NCI-H2029 (cell line): ENCODE results near the gene SLC12A8.

Experiments used
- DNase-seq: peaks from one replicate; lab custom pipeline; 2025; lab: John Stamatoyannopoulos, UW

SLC12A8 gene

DNA sequence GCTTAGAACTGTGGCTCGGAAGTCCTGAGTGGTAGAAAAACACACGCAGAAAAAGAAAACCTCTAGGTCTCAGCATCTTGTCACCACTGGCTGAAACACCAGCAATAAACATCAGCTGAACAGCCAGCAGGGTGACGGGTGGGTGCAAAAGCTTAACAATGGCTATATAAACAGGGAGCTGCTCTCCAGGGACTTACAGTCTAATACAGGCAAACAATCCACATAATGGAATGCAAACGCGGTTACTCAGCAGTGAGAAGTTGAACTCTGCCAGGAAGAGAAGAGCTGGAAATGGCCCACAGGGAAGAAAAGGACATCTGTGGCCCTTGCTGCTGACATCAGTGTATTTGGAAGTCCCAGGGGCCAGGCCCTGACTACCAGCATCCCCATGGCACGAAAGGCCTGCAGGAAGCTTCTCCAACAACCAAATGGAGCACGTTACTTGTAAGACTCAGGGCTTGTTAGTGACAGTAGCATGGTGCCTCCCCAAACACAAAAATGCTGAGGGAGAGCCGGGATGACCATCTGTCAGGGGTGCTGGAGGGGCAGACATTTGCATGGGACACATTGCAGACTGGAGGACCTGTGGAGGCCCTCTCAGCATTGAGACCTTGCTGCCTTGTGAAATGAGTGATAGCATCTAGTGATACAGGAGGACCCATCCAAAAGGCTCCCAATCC lies 159.8 kb downstream of the SLC12A8 start:
- no peak for DNase-seq

DNA sequence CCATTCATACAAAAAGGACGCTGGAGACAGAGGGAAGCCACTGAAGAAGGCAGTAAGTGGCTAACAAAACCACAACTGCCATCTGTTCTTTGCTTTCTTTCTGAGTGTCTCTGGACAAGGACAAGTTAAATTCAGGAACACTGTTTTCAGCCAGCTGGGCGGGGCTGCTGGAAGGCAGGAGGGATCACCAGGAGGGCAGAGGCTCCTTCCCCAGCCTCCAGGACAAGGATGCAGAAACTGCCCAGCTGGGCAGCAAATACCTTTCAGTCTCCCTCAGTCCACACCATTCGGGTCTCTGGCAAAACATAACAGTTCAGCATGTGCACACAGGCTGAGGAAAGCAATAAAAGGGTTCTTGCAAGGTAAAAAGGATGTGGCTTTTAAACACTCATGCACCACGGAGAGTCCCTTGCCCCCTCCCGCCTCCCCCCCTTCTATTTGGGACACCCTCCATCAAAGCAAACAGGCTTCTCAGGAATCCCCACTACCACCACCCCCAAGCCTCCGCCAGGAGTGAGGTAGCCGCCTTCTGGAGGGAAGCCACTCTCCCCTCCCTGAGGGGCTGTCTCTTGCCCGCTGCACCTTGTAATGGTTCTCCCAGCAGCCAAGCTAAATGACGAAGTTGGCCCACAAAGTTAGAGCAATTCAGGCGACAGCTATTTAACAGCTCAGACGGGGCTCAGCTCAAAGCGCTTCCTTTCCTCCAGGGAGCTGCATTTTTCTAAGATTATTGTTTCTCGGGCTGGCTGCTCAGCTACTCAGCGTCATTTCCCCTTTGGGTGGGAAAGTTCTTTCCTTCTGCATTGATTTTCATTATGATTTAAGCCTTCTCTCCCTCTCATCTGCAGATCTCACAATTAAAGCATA lies 160.6 kb downstream of the SLC12A8 start:
- DNase-seq, result no peak

DNA sequence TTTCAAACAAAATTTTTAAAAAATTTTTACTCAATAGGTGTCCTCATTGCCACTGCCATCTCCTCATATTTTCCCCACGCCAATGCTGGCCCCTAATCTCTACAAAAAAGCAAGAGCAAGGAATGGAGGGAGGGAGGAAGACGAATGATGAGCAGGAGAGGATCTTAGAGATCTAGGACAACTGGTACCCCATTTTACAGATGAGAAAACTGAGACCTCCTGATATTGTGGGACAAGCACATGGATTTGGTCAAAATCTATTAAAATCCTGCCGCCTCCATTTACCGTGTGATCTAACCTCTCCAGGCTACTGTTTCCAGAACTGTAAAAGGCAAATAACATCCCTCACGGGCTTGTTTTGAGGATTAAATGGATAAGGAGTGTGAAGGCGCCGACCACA lies 161.3 kb downstream of the SLC12A8 start:
- DNase-seq, result no peak

DNA sequence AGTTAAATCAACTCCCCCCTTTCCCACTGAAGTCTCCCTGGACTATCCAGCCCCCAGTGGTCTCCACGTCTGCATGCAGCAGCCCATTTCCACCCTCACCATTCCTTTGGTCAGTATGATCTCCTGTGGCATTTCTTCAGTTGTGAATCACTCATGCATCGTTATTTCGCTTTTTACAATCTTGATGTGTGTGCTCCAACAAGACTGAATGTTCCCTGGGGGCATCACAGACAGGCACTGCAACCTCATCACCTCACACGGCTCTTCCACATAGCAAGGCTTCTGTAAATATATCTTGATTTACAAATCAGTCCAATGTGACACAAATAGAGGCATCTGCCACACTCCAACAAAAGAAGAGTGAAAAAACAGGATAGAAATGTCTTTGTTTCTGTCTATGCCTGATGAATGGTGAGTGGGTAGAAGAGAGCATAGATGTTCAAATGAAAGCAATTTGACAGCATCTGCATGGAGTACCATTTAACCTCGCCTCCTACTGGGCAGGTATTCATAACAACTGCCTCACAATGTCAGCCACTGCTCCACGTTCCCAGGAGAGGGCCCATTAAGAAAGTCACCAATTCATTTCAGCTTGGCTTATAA lies 162.0 kb downstream of the SLC12A8 start:
- no peak for DNase-seq

DNA sequence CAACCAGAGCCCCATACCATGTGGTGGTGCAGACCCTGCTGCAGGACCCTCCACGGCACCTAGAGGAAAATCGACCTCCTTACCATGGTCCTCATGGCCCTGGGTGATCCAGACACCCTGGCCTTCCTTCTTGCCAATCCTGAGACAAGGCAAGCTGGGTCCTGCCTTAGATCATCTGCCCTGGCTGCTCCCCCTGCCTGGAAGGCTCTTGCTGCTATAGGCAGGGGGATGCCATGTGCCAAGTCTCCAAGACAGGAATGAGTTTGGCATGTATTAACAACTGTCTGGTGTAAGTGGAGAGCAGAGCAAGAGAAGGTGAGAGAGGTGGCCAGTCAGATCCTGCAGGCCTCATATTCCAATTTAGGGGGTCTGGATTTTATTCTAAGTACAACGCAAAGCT lies 164.3 kb downstream of the SLC12A8 start:
- no peak for DNase-seq

DNA sequence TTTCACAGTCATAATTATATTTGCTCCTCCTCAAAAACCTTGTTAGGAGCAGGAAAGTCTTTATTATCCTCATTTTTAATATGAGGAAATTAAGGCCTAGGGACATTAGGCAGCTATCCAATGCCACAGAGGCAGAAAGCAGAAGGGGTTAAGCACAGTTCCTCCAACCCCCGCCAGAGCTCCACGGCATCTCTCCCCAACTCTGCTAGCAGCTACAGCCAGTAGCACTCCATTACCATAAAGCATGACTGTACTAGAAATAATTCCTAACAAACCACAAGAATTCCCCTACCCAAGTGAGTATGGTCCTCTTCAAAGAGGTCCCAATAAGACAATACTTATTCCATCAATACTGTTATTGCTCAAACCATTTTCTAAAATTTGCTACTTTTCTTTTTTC lies 166.6 kb downstream of the SLC12A8 start:
- DNase-seq, result no peak

DNA sequence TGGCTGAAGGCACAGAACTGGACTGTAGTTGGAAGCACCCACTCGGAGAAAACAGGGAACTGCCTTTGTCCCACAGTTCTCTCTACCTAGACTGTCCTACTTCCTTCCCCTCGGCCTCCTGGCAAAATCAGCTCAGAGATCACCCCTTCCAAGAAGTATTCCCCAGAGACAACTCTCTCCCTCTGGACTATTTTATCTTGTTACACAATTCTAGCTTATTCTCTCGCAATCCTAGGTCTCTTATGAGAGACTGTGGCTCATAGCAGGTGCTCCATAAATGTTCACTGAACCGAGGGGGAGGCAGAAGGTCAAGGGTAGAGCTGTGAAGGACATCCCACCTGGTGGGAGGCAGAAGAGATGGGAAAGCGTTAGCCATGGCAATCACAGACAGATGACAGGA lies 167.4 kb downstream of the SLC12A8 start:
- no peak for DNase-seq

DNA sequence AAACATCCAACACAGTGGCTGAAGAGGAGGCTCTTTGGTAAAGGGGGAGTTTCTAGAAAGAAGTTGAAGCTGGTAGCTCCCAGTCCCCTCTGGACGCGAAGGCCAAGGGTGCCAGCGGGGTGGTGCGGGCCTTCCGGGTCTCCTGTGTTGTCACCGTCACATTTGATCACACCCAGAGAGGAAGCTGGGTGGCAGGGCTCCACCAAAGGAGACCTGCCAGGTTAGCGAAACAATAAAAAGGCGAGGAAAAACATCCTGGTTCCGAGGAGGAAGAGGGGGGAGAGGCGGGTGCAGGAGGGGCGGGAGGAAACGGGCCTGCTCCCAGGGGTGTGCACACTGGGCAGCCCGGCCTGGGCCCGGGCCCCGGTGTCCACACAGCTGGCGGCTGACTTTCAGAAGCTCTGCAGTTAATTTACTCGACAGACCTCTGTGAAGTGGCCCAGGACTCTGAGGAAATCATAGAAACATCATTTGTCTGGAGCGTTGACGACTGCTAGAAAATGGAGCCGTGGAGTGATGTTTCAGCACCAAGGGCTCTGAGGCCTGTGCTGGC lies 168.9 kb downstream of the SLC12A8 start:
- DNase-seq, result no peak

DNA sequence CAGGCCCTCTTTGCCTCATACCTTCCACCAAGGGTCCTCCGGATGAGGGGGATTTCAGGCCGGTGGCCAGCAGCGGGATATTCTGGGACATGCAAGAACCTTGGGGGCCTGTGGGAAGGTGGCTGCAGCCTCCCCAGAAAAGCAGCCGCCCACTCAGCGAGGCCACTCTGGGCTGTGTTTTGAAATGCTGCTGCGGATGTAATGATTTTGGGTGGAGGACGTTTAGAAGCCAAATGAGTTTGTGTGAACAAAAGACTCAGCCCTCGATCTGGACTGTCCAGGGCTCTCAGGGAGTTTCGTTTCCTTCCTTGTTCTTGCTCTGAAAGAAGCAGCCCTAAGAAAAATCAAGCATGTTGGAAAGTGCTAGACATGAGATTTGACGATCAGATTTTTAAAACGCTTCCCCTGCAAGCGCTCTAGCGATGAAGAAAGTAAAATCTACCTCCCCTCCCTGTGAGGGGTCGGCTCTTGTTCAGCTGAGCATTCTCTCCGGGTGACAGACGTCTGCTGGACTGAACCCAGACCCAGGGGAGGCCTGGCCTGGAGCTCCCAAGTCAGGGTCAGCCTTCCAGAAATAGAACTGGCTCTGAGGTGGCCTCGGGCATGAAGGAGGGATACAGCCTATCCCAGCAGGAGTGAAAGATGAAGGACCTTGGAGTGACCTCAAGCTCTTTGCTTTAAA lies 169.7 kb downstream of the SLC12A8 start:
- DNase-seq, result no peak

DNA sequence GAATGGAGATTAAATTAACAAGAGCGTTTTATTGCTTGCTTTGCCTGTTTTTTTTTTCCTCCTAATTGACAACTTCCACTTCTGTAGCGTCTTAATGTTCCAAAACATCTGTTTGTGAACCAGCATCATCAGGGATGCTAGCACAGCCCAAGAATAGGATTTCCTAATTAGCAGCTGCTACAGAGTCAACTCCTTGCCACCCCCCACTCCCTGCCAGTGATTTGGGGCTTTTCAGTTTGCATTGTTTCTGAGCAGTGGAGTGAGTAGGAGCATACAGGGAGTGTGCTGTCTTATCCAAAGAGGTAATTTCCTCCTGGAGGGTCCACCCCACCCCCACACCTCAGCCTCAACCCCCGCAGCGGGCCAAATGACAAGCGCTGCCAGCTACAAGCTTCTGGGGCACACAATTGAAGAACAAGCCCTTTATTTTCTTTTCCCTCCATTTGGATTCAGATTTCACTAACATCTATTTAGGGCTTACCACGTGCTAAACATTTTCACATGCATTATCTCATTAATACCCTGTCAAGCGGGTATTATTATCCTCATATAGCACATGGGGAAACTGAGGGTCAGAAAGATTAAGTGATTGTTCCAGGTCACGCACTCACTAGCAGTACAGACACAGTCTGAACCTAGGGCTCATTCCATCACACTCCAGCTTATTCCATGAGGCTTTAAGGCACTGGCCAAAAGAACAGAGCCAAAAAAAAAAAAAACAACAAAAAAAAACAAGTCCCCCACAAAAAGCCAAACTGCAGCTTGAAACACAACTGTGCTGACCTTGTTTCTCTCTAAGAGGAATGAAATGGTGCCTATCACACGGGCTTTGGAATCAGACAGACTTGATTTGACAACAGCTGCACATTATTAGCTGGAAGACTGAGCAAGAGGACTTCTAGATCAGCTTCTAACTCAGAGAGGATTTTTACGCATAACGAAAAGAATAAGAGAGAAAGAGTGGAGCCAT lies 173.1 kb downstream of the SLC12A8 start:
- DNase-seq, result no peak

DNA sequence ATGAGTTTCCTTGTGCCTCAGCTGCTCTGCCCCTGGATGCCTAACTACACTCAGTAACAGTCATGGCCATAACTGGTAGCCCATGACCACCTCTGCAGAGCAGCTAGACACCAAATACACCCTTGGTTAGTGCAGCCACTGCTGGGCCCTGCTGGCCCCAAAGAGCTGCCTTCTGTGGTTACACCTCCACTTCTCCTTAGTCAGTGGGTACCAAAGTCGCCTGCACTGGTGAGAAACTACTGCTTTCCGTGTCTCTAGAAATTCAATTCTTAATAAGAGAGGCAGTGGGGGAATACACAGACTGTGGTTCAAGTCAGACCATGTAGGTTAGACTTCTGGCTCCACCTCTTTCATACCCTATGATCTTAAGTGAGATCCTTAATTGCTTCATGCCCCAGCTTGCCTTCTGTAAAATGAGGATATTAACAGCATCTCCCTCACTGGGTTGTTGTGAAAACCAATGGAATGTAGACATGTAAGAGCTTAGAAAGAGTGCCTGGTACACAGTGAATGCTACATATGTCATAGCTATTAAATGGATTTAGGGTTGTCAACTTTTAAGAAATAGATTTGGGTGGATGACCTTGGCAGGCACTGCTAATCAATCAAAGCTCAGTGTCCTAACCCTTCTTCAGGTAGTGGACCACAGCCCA lies 174.9 kb downstream of the SLC12A8 start:
- DNase-seq, result no peak

DNA sequence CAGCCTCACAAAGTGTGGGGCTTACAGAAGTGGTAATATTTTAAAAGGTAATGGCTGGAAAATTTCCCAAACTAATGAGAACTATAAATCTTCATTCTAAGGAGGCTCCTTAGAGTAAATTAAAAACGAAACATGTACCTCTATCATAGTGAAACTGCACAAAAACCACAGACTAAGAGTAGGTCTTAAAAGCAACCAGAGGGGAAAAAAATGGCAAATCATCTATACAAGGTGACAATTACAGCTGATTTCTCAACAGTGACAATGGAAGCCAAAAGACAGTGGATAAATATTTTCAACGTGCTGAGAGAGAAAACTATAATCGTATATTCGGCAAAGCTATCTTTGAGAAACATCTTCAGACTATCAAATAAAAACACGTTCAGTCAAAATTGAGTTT lies 177.3 kb downstream of the SLC12A8 start:
- no peak for DNase-seq

DNA sequence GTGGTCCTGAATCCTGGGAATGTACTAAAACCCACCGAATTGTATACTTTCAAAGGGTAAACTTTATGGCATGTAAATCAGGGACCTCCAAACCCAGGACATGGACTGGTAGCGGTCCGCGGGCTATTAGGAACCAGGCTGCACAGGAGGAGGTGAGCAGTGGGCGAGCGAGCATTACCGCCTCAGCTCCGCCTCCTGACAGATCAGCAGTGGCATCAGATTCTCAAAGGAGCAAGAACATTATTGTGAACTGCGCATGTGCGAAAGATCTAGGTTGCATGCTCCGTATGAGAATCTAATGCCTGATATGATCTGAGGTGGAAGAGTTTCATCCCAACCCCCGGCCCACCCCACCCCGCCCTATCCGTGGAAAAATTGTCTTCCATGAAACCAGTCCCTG lies 178.9 kb downstream of the SLC12A8 start:
- no peak for DNase-seq

DNA sequence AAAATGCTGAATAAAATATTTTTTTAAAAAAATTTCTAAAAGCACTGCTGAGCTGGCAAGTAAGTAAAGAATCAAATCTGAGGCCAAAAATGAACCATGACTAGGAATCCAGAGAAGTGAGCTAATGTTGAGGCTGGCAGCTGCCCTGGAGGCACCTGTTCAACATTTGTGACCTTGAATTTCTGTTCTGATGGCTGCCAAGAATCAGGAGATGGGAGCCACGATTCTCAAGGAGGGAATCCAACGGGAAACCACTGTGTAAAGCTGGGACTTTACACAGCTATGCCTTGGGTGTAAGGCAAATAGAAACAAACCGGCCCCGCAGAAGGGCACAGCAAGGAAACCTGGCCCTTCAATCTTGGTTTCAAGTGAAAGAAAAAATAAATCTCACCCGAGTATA lies 179.4 kb downstream of the SLC12A8 start:
- DNase-seq, result no peak

DNA sequence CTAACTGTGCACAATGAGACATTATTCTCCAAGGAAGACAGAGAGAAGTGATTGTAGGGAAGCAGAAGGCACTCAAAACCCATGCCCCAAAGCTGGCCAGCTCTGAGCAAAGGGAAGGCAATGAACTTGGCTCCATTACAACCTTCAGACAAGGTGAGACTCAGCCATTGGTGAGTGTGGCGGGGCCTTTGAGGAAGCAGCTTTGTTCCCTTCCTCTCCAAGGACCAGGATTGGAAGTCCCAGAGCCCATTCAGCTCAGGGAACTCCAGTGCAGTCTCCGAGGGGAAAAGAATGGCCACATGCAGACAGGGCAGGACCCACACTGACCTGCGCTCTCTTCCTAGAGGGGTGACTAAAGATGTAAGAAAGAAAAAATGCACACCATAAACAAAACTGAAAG lies 179.9 kb downstream of the SLC12A8 start:
- no peak for DNase-seq
